NOMO-1 treated with dmso at 0.1 percent for 144 hours (cell line): ENCODE results near the gene TSSC4.

Experiments used
- DNase-seq: peaks from one replicate; lab custom pipeline; 2025; ENCODE audit not compliant: unreplicated experiment; lab: John Stamatoyannopoulos, UW

Gene TSSC4

DNA sequence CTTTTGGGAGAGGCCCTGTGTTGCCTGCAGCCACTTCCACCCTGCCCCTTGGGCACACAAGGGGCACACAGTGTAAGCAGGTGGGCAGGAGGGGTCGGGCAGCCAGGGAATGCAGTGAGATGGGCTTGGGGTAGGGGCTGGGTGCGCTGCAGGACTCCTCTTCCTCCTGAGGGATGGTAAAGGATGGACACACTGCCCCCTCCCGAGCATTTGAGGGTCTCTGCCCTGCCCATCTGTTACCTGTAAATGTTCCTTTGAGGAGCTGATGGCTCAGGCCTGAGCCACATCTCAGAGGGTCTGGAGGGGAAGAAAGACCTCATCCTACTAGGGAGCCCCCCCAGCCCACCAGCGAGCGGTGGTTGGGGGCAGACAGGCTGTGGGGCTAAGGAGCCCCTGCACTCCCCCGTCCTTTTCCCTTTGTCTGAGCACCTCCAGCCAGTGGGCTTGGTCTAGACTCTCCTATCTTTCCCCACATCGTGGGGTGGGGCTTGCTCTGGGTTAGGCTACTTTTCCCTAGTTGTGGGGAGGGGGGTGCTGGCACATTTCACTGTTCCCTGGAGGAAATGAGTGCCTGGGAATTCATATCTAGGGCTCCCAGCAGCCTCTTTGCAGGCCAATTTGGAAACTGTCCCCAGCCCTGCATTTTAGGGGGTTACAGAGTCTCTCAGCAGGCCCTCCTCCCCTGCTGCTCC, 1.7 kb upstream of the TSSC4 start:
- no peak for DNase-seq

DNA sequence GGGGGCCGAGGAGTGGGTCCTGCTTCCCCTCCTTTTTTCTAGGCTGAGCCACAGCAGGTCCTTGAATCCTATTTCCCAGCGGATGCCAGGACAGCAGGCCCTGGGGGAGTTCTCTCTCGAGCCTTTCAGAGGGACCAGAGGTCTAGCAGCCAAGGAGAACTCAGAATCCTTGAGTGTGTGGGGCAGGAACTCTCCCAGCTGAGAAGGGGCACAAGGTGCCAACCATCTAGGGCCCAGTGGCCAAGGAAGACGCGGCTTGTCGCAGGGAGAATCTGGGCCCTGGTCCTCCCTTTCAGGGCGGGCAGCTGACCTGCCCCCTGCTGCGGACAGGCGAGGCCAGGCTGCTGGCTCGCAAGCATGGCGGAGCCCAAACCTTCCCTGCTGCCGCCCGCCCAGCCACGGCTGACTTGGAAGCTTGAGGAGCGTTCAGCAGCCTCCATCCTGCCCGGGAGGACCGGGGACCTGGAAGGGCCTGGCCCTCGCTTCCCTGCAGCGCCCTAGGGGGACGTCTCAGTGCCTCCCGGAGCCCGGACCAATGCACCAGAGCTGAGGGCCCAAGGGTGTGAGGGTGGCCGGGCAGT, 972 bp upstream of the TSSC4 start:
- DNase-seq = no peak

DNA sequence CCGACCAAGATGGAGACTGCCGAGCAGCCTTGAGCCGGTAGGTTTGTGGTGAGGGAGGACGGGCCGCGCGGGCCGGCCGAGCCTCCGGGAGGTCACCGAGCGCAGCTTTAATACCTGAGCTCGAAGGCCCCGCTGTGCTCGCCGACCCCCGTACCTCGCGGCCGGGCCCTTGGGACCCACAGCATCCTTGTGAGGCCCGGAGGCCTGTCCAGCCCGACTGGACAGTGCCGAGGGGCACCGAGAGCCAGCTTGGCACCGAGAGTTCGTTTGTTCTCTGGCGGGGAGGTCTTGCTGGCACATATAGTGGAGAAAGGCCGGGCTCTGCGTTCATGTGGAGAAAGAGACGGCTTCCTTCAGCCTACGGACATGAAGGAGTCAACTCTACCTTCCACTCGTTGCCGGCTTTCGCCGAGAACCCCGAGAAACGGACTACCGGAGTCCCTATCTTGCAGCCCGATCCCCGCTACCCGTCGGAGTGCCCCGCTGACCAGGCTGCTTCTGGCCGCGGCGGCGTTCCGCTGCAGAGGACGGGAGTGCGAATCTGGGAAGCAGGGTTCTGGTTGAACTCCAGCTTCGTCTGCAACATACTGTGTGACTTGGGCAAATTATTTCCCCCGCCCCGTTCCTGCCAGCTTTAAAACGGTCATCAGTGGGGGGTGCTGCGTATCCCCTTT, 349 bp downstream of the TSSC4 start:
- DNase-seq = no peak

DNA sequence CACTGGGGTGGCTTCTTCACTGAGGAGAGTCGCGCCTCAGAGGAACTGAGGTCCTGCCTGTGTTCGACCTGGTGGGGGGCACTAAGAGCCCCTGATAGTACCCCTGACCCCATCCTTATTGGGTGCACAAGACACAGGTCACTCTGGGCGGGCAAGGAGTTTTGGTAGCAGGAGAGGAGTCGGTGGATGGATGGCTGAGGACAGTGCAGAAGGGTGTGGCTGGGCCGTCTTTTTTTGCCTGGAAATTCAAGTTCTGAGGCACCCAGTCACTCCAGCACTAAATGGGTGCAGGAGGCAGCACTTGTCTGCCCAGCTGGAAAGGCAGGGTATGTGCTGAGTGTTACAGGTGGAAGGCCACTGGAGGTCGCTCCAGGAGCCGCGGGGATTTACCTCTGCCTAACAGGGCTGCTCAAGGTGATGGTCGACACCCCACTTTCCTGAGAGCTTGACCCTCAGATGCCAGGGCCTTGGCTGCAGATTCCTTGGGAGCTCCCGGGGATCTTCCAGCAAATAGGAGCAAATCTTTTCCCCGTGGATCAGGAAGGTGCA, 960 bp downstream of the TSSC4 start:
- DNase-seq = no peak

DNA sequence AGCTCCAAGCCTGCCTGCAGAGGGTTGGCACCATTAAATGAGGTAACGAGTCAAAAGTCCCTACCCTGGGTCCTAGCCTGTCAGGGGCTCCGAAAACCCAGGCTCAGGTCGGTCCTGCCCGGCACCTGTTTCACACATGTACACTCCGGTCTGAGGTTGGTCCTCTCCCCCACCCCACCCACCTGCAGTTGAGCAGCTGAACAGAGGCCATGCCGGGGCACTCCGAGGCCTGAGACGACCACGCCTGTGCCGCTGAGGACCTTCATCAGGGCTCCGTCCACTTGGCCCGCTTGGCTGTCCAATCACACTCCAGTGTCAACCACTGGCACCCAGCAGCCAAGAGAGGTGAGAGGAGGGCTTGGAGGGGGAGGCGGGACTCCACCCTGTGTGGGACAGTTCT, 1.6 kb downstream of the TSSC4 start:
- DNase-seq = no peak

DNA sequence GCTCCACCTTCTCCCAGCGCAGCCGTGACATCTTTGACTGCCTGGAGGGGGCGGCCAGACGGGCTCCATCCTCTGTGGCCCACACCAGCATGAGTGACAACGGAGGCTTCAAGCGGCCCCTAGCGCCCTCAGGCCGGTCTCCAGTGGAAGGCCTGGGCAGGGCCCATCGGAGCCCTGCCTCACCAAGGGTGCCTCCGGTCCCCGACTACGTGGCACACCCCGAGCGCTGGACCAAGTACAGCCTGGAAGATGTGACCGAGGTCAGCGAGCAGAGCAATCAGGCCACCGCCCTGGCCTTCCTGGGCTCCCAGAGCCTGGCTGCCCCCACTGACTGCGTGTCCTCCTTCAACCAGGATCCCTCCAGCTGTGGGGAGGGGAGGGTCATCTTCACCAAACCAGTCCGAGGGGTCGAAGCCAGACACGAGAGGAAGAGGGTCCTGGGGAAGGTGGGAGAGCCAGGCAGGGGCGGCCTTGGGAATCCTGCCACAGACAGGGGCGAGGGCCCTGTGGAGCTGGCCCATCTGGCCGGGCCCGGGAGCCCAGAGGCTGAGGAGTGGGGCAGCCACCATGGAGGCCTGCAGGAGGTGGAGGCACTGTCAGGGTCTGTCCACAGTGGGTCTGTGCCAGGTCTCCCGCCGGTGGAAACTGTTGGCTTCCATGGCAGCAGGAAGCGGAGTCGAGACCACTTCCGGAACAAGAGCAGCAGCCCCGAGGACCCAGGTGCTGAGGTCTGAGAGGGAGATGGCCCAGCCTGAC, 2.5 kb downstream of the TSSC4 start:
- no peak for DNase-seq

DNA sequence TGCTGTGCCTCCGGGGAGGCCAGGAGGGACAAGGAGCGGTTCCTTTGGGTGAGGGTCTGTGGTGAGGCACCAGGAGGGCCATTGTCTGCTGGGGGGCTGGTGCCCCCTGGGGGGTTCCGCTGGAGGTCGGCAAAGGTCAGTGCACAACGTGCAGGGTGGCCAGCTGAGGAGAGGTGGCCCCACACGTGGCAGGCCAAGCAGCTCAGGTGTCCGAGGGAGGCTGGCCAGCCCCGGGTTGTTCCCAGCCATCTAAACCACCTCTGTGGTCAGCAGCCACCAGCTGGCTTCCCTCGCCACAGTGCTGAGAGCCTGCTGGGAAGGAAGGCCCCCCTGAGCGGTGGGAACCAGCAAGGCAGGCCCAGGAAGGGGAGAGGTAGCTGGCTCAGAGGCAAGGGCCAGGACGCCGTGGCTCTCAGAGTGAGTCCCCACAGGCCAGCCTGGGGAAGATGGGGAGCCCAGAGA, 4.2 kb downstream of the TSSC4 start:
- no peak for DNase-seq

DNA sequence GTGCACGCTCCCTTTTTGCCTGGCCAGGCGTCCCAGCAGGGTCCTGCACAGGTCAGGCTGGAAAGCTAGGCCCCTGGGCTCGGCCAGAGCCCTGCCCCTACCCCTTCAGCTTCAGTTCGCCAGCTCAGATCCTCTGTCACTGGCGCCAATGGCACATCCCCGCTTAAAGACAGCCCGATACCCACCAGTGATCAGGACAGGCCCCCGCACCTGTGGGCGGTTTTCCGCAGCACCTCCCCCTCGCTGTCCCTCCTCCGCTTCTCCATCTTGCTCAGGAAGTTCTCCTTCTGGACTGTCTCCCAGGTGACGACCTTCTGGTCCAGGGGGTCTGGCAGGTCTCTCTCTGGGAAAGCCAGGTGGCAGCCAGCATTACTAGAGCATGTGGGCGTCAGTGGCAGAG, 5.9 kb downstream of the TSSC4 start:
- no peak for DNase-seq

DNA sequence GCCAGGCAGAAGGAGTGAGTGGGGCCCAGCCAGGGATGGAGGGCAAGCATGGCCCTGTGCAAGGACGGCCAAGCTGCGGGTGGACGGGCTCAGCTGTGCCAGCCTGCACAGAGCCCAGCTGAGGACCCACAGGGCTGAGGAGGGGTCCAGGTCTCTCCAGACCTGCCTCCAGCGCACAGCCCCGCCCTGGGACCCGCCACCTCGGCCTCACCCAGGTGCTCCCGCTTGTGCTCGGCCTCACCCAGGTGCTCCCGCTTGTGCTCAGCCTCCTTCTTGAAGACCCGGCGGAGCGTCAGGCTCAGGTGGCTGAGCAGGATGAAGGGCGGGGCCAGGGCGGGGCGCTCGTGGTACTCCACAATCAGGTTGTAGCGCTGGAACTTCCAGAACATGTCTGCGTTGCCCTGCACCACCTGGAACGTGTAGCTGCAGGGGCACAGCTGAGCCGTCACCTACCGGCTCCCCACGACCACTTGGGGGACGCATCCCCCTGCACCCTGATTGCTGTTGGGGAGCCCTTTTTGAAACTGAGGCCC, 6.4 kb downstream of the TSSC4 start:
- DNase-seq = no peak

DNA sequence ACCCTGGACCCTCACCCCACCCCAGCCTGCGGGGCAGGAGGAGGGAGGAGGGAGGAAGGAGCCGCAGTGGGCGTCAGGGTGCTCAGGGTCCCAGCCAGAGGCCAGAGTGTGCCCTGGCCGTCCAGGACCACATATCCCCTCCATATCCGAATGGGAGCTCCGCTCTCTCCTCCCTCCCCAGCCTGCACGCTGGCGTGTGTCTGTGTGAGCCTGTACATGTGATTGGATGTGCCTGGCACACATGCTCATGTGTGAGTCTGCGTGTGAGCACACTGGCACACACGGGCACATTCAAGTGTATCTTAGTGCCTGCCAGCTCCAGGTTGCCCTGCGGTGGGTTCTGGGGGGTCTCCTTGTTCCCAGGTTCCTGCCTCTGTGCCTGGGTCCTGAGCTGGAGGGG, 8.1 kb downstream of the TSSC4 start:
- DNase-seq = no peak

DNA sequence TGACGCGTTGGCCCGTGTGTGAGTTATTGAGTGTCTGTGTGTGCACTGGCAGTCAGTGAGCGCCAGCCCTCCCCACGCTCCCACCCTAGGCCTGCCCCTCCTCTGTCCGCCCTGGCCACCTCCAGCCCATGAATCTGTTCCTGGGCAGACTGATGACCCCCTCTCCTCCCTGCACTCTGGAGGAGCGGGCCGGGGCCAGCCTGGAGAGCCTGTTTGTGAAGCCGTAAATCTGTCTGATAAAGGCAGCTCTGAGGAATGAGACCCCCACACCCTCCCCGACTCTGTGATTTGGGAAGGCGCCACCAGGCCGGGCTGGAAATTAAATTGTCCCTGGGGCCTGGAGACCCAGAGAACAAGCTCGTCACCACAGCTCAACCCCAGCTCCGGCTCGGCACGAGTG, 8.6 kb downstream of the TSSC4 start:
- DNase-seq = no peak

DNA sequence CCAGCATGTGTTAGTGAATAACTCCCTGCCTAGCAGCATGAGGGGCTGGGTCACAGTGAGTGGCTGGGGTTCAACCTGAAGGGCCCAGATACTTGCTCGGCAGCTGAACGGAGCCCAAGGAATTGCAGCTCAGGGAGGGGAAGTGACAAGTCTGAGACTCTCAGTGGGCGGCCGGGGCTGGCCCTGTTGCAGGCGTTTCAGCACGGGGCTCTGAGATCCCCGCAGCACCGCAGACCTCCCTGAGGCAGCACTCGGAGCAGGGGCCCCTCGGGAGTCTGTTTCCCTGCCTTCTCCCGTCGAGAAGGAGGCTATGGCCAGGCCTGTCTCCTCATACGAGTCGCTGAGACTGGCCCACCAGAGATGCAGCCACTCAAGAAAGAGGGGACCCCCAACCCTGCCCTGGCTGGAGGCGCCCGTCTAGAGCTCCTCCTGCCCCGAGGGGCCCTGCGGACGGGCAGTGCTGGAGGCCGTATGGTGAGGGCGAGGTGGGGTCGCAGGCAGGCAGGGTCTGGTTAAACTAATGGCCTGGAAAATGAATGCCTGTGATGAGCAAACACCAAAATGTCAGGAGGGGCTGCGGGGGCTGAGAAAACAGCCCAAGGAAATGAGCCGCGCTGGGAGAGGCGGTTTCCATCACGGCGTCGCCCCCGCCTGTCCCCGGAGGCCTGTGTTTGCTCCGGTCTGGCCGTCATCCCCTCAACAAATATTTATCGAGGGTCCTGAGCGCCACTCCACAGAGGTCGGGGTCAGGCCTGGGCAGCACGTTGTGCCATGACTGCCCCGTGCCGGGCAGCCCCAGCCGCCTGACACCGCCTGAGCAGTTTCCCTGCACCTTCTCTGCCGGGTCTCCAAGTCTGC, 9.3 kb downstream of the TSSC4 start:
- DNase-seq = no peak

DNA sequence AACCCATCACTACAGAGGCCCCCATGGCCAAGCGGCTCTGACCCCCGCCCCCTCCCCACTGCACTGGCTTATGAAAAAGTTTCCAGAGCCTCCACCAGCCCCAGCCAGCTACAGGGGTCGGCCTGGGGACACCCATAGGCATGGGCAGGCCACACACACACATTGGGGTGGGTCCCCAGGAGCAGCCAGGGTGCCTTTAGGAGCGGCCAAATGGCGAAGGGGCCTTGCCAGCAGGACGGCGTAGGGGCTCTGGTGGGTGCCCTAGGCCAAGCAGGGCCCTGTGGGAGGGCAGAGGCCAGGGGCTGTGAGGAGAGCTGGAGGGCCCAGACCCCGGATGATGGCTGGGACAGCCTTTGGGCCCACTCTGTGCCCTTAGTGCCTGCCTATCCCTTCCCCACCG, 10.1 kb downstream of the TSSC4 start:
- no peak for DNase-seq

DNA sequence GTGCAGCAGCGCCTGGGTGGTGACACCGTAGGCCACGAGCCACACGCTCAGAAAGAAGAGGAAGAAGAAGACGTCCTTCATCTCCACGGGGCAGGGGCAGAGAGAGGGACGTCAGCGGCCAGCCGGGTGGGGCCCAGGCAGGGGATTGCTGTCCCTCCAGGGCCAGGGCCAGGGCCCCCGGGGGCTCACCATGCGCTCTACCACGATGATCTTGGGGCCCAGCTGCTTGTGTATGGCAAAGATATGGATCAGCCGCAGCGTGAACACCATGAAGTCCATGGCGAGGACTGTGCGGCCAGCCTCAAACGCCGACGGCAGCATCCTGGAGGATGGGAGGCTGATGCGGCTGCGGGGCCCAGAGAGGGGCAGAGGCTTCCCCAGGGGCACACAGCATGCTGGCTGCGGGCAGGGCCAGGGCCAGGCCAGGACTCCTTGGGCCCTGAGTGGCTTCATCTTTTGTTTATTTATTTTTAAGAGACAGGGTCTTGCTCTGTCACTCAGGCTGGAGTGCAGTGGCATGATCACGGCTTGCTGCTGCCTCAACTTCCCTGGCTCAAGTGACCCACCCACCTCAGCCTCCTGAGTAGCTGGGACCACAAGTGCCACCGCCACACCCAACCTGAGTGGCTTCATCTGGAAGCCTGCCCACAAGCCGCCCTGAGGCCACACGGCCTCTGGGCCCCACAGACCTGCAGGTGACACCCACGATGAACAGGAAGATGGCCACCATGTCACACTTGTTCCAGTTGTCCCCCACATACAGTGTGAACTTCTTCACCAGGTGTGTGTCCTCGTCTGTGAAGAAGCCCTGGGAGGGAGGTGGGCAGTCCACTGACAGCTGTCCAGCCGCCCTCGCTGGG, 11.1 kb downstream of the TSSC4 start:
- no peak for DNase-seq

DNA sequence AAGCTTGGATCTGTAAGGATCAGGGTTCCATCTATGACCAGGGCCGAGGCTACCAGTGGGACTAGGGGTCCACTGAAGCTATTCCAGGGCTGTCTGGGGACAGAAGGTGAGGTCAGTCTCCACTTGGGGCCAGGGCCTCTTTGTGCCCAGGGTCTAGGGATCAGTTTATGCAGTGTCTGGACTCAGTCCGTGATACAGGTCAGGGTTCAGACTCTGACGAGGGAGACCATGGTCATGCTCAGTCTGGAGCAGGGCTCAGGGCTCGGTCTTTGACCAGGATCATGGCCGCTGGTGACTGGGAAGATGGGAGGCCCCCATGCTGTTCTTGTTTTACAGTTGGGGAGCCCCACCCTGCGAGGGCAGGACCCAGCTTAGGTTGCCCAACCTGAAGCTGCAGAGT, 11.8 kb downstream of the TSSC4 start:
- no peak for DNase-seq

DNA sequence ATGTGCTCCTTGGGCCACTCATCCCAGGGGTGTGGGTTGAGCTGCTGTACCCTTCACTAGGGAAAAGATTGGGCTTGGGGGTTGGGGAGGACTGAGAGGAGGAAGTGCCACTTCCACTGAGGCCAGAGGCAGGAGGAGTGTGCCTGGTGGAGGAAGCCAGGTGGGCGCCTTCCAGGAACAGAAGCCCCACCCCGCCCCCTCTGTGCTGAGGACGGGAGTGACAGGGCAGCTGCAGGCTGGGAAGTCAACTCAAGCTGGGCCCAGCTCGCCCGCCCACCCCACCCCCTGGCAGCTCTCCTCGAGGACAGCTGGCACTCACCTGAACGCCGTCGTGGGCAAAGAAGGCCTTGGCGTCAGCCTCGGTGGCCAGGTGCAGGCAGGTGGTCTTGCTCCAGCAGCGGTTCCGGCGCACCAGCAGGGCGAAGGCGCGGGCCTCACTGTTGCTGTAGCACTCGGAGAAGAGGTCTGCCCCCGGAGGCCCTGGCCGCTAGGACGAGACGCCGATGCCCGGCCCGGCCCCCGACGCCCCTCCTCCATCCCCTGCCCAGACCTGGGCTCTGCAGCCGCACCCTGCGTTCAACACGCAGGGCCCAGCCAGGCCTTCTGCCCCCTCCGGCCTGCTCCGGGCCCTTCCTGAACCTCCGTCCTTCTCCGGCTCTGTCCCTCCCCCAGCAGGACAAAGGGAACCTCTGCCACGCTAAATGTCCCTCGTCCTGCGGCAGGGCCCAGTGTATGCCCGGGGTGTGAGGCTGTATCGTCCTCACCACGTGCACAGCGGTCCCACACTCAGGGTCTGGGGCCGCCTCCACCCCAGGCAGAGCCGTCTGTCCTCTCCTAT, 13.4 kb downstream of the TSSC4 start:
- DNase-seq = no peak

DNA sequence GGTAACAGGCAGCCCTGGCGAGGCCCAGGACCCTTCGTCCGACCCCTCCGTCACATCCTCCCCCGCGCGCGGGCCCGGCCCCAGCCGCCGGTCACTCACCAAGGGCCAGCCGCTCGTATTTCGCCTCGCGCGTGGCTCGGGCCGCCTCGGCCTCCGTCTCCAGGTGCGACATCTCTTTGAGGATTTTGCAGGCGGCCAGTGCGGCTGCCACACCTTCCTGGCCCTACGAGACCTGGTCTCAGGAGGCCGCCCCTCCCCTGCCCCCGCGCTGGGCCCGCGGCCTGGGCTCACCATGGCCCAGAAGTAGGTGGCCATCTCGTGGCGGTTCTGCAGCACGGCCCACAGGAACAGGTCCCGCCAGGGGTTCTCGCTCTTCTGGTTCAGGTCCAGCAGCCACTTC, 14.1 kb downstream of the TSSC4 start:
- DNase-seq = no peak

DNA sequence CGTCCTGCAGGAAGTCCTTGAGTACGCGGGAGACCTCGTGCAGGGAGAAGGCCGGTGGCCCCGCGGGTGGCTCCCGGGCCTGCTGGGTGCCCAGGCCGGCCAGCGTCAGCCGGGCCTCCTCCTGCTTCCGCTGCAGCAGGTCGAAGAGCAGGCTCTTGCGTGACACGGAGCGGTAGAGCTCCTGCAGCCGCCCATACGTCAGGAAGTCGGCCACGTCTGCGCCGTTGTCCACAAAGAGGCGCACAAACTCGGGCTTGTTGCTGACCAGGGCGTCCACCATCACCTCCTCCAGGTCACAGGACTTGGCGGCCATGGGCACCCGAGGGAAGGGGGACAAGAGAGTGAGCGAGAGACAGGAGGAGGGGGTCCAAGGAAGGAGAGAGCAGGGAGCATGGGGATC, 14.6 kb downstream of the TSSC4 start:
- no peak for DNase-seq
